Measurements from ENCODE around the gene CPNE7.

GRCh38 chr16:89621136-89621697, 45.7 kb downstream of the CPNE7 start:
- TF ChIP-seq YY1 (IDR thresholded peaks at IDR 0.05; ENCODE audit: insufficient read depth, insufficient read length), result no peak
- TF ChIP-seq ZNF274 (IDR thresholded peaks at IDR 0.05; ENCODE audit: low read depth, low read length), result no peak
- TF ChIP-seq SUZ12 (IDR thresholded peaks at IDR 0.05; ENCODE audit: extremely low read depth, insufficient read depth, insufficient read length), result no peak
